Progenitor cell of endocrine pancreas (in vitro differentiated cells): Measurements from ENCODE around the gene TCF19. TPM values are rescaled to one million over a fixed set of nuclear protein-coding genes. Genes with fewer than 3 reads are reported as not detected.

ENCODE experiments used
- DNase-seq: peaks from one replicate; pipeline ENCODE4 v3.0.0; 2021; ENCODE audit warnings: low spot score; ENCODE audit not compliant: unreplicated experiment
- H3K27ac Mint-ChIP-seq: 2 replicates; pipeline ENCODE4 v1.8.0; 2021; ENCODE audit warnings: mild to moderate bottlenecking, moderate library complexity, mixed read lengths
- H3K27me3 Mint-ChIP-seq: 2 replicates; pipeline ENCODE4 v1.8.0; 2021; ENCODE audit warnings: mixed read lengths
- H3K36me3 Mint-ChIP-seq: 2 replicates; pipeline ENCODE4 v1.8.0; 2022; ENCODE audit warnings: mixed read lengths; ENCODE audit not compliant: insufficient read depth
- H3K4me1 Mint-ChIP-seq: 2 replicates; pipeline ENCODE4 v1.8.0; 2021; ENCODE audit warnings: low read depth, mixed read lengths
- H3K4me3 Mint-ChIP-seq: 2 replicates; pipeline ENCODE4 v1.8.0; 2021; ENCODE audit warnings: low read depth, mild to moderate bottlenecking, moderate library complexity, mixed read lengths
- H3K9me3 Mint-ChIP-seq: 2 replicates; pipeline ENCODE4 v1.8.0; 2021; ENCODE audit warnings: low read depth, mixed read lengths
- CTCF ChIP-seq: fragments of 200-600 bp; sonication (generic); IDR thresholded peaks from one replicate; pipeline ENCODE4 v1.5.0; 2021; ENCODE audit warnings: antibody characterized with exemption, mild to moderate bottlenecking; ENCODE audit not compliant: unreplicated experiment
- total RNA-seq: library from RNA; stranded (reverse); gene quantifications from 2 replicates; pipeline ENCODE4 v1.2.1, GENCODE V29; 2021

Gene TCF19
- total RNA-seq, 1 donor from 2014 or later: 9.6 TPM

- no peaks in the 10 kb centered on the region for H3K9me3 Mint-ChIP-seq
- peaks cover 6% of the 10 kb centered on the region for H3K36me3 Mint-ChIP-seq
- H3K27me3 Mint-ChIP-seq: no peaks in the 10 kb centered on the region
- H3K4me1 Mint-ChIP-seq: no peaks in the 10 kb centered on the region
- no peak overlapping the region for H3K27ac Mint-ChIP-seq
- H3K4me3 Mint-ChIP-seq: no peak overlapping the region
- no peak for TF ChIP-seq CTCF
- no peak for DNase-seq
Measured at GRCh38 chr6:31145386-31145785, 13.0 kb upstream of the TCF19 start.

GRCh38 chr6:31149827-31150447, 8.5 kb upstream of the TCF19 start:
- no peaks in the 10 kb centered on the region for H3K4me1 Mint-ChIP-seq
- no peaks in the 10 kb centered on the region for H3K9me3 Mint-ChIP-seq
- no peak for TF ChIP-seq CTCF
- no peak overlapping the region for H3K27ac Mint-ChIP-seq
- no peak for DNase-seq
- H3K36me3 Mint-ChIP-seq: peaks cover 12% of the 10 kb centered on the region
- no peak overlapping the region for H3K4me3 Mint-ChIP-seq
- H3K27me3 Mint-ChIP-seq: no peaks in the 10 kb centered on the region

GRCh38 chr6:31152781-31153180, 5.6 kb upstream of the TCF19 start:
- DNase-seq: no peak
- no peak overlapping the region for H3K4me3 Mint-ChIP-seq
- H3K4me1 Mint-ChIP-seq: peaks cover 3% of the 10 kb centered on the region
- H3K36me3 Mint-ChIP-seq: peaks cover 13% of the 10 kb centered on the region
- TF ChIP-seq CTCF: no peak
- no peaks in the 10 kb centered on the region for H3K27me3 Mint-ChIP-seq
- H3K9me3 Mint-ChIP-seq: no peaks in the 10 kb centered on the region
- no peak overlapping the region for H3K27ac Mint-ChIP-seq

GRCh38 chr6:31154436-31154835, 4.0 kb upstream of the TCF19 start:
- H3K4me3 Mint-ChIP-seq: no peak overlapping the region
- H3K27ac Mint-ChIP-seq: no peak overlapping the region
- H3K4me1 Mint-ChIP-seq: peaks cover 12% of the 10 kb centered on the region
- peaks cover 7% of the 10 kb centered on the region for H3K27me3 Mint-ChIP-seq
- H3K9me3 Mint-ChIP-seq: no peaks in the 10 kb centered on the region
- peaks cover 13% of the 10 kb centered on the region for H3K36me3 Mint-ChIP-seq
- no peak for DNase-seq
- no peak for TF ChIP-seq CTCF

- DNase-seq: no peak
- peak overlapping the region; percentile 79 for H3K4me3 Mint-ChIP-seq
Measured at GRCh38 chr6:31156641-31157040, 1.7 kb upstream of the TCF19 start.

More at GRCh38 chr6:31156641-31157040, 1.7 kb upstream of the TCF19 start:
- Mint-ChIP-seq H3K4me1 (peaks cover 12% of the 10 kb centered on the region), H3K9me3 (no peaks in the 10 kb centered on the region), H3K27ac (no peak overlapping the region), H3K36me3 (peaks cover 5% of the 10 kb centered on the region), H3K27me3 (peaks cover 10% of the 10 kb centered on the region)
- no peak for TF ChIP-seq CTCF
